ENCODE results near the gene VAV2.

- no peak for TF ChIP-seq CTCF (conservative IDR thresholded peaks at IDR 0.05)
- no peak for TF ChIP-seq ZFX (IDR thresholded peaks at IDR 0.05)
Measured at GRCh38 chr9:133881671-133882381, 110.3 kb downstream of the VAV2 start.

All from C4-2B (cell line).